ENCODE measurements around the gene WWOX.

Gene WWOX

GRCh38 chr16:78749745-78750268 is 650.4 kb downstream of the WWOX start:
- no peak for DNase-seq (ENCODE audit: low read depth, low spot score)
- H3K4me3 ChIP-seq (ENCODE audit: low read depth, low read length): no peak overlapping the region
- POLR2A ChIA-PET: no interaction called here
- CTCF ChIA-PET: no interaction called here
- no peak for TF ChIP-seq CTCF (IDR thresholded peaks at IDR 0.05; ENCODE audit: insufficient read depth, low read length, missing control alignments)

- TF ChIP-seq CTCF (IDR thresholded peaks at IDR 0.05; ENCODE audit: insufficient read depth, low read length, missing control alignments): no peak
- ChIA-PET CTCF (no interaction called here), POLR2A (no interaction called here)
- DNase-seq (ENCODE audit: low read depth, low spot score): no peak
- no peak overlapping the region for H3K4me3 ChIP-seq (ENCODE audit: low read depth, low read length)
Measured at GRCh38 chr16:78750611-78751010, 651.2 kb downstream of the WWOX start.

GRCh38 chr16:78751601-78752000 is 652.1 kb downstream of the WWOX start:
- TF ChIP-seq CTCF (IDR thresholded peaks at IDR 0.05; ENCODE audit: insufficient read depth, low read length, missing control alignments): no peak
- CTCF ChIA-PET: no interaction called here
- DNase-seq (ENCODE audit: low read depth, low spot score): no peak
- POLR2A ChIA-PET: no interaction called here
- no peak overlapping the region for H3K4me3 ChIP-seq (ENCODE audit: low read depth, low read length)

GRCh38 chr16:78754713-78755112 is 655.3 kb downstream of the WWOX start:
- POLR2A ChIA-PET: no interaction called here
- no peak for DNase-seq (ENCODE audit: low read depth, low spot score)
- TF ChIP-seq CTCF (IDR thresholded peaks at IDR 0.05; ENCODE audit: insufficient read depth, low read length, missing control alignments): no peak
- CTCF ChIA-PET: no interaction called here
- H3K4me3 ChIP-seq (ENCODE audit: low read depth, low read length): no peak overlapping the region

GRCh38 chr16:78755751-78756661 is 656.6 kb downstream of the WWOX start:
- DNase-seq (ENCODE audit: low read depth, low spot score): no peak
- no peak overlapping the region for H3K4me3 ChIP-seq (ENCODE audit: low read depth, low read length)
- ChIA-PET CTCF (no interaction called here), POLR2A (no interaction called here)
- no peak for TF ChIP-seq CTCF (IDR thresholded peaks at IDR 0.05; ENCODE audit: insufficient read depth, low read length, missing control alignments)

GRCh38 chr16:78759596-78759995 is 660.1 kb downstream of the WWOX start:
- CTCF ChIA-PET: no interaction called here
- no peak for TF ChIP-seq CTCF (IDR thresholded peaks at IDR 0.05; ENCODE audit: insufficient read depth, low read length, missing control alignments)
- POLR2A ChIA-PET: no interaction called here
- no peak overlapping the region for H3K4me3 ChIP-seq (ENCODE audit: low read depth, low read length)
- DNase-seq (ENCODE audit: low read depth, low spot score): no peak

Data from AG04449 (cell line).